HS-5 (cell line): ENCODE data around the gene PTPRF.
"Not testable (repeated sequence)": the region's sequence is repeated elsewhere in the genome, so short reads cannot be mapped to it uniquely, and the experiment has no call there.

ENCODE experiments used
- DNase-seq: peaks from one replicate; pipeline ENCODE4 v3.0.0-alpha.2; 2012; ENCODE audit warnings: low read depth

PTPRF gene

GRCh38 chr1:43634721-43635120 lies 104.0 kb downstream of the PTPRF start:
- DNase-seq, result no peak

- no peak for DNase-seq
These were observed 105.4 kb downstream of the PTPRF start for GRCh38 chr1:43636006-43636641.

GRCh38 chr1:43637267-43637666 lies 106.6 kb downstream of the PTPRF start:
- no peak for DNase-seq

- DNase-seq, result not testable (repeated sequence)
These were observed 107.7 kb downstream of the PTPRF start for GRCh38 chr1:43638381-43638780.

- DNase-seq, result no peak
These were observed 109.5 kb downstream of the PTPRF start for GRCh38 chr1:43639976-43640794.

GRCh38 chr1:43644558-43644957 lies 113.9 kb downstream of the PTPRF start:
- DNase-seq, result no peak

- DNase-seq, result no peak
These were observed 114.8 kb downstream of the PTPRF start for GRCh38 chr1:43645461-43645860.

- DNase-seq, result not testable (repeated sequence)
These were observed 116.6 kb downstream of the PTPRF start for GRCh38 chr1:43647331-43647730.

GRCh38 chr1:43648221-43648847 lies 117.7 kb downstream of the PTPRF start:
- DNase-seq, result no peak

- DNase-seq, result no peak
These were observed 118.3 kb downstream of the PTPRF start for GRCh38 chr1:43648876-43649477.

- peak; percentile 94 for DNase-seq
These were observed 119.8 kb downstream of the PTPRF start for GRCh38 chr1:43650310-43651085.

- DNase-seq, result no peak
These were observed 120.5 kb downstream of the PTPRF start for GRCh38 chr1:43651188-43651587.

- DNase-seq, result no peak
These were observed 121.2 kb downstream of the PTPRF start for GRCh38 chr1:43651902-43652301.

- DNase-seq, result no peak
These were observed 122.7 kb downstream of the PTPRF start for GRCh38 chr1:43653339-43653738.

- no peak for DNase-seq
These were observed 123.2 kb downstream of the PTPRF start for GRCh38 chr1:43653893-43654292.

- DNase-seq, result no peak
These were observed 125.3 kb downstream of the PTPRF start for GRCh38 chr1:43655953-43656352.

GRCh38 chr1:43659212-43660166 lies 128.8 kb downstream of the PTPRF start:
- DNase-seq, result no peak

- no peak for DNase-seq
These were observed 129.7 kb downstream of the PTPRF start for GRCh38 chr1:43660355-43660754.

- DNase-seq, result no peak
These were observed 133.7 kb downstream of the PTPRF start for GRCh38 chr1:43664369-43664768.

GRCh38 chr1:43666608-43667007 lies 135.9 kb downstream of the PTPRF start:
- no peak for DNase-seq

GRCh38 chr1:43668956-43669355 lies 138.3 kb downstream of the PTPRF start:
- DNase-seq, result no peak
